NCI-H510A treated with DMSO at 0.1 percent for 48 hours (cell line): ENCODE measurements around the gene APH1A.
"Not testable (repeated sequence)": the region's sequence is repeated elsewhere in the genome, so short reads cannot be mapped to it uniquely, and the experiment has no call there.

Source experiments
- DNase-seq: peaks from one replicate; lab custom pipeline; 2025; lab: John Stamatoyannopoulos, UW

Gene APH1A

GRCh38 chr1:150268340-150268704, 494 bp downstream of the APH1A start:
- no peak for DNase-seq

- DNase-seq: no peak
These were observed 920 bp downstream of the APH1A start for GRCh38 chr1:150267896-150268295.

- DNase-seq: no peak
These were observed 5.3 kb downstream of the APH1A start for GRCh38 chr1:150263549-150263948.

GRCh38 chr1:150262388-150263320, 6.2 kb downstream of the APH1A start:
- DNase-seq: no peak

- no peak for DNase-seq
These were observed 7.4 kb downstream of the APH1A start for GRCh38 chr1:150261367-150261766.

GRCh38 chr1:150259758-150260669, 8.8 kb downstream of the APH1A start:
- DNase-seq: peak; percentile 89

- DNase-seq: no peak
These were observed 9.6 kb downstream of the APH1A start for GRCh38 chr1:150259217-150259616.

- no peak for DNase-seq
These were observed 10.9 kb downstream of the APH1A start, which contains the start of gene CA14 for GRCh38 chr1:150257624-150258585. Gene CA14 (plus strand): TSS chr1:150257774. CDS start chr1:150258129, 355 bp downstream.

GRCh38 chr1:150256554-150257341, 12.1 kb downstream of the APH1A start:
- DNase-seq: no peak

- no peak for DNase-seq
These were observed 12.6 kb downstream of the APH1A start for GRCh38 chr1:150256198-150256553.

GRCh38 chr1:150249936-150250335, 18.9 kb downstream of the APH1A start:
- no peak for DNase-seq

- DNase-seq: no peak
These were observed 25.8 kb downstream of the APH1A start for GRCh38 chr1:150243003-150243402.

- no peak for DNase-seq
These were observed 31.1 kb downstream of the APH1A start for GRCh38 chr1:150237746-150238145.

GRCh38 chr1:150237176-150237575, 31.6 kb downstream of the APH1A start:
- DNase-seq: not testable (repeated sequence)

GRCh38 chr1:150236614-150237100, 32.2 kb downstream of the APH1A start:
- DNase-seq: peak; percentile 86

- peak; percentile 99 for DNase-seq
These were observed 32.8 kb downstream of the APH1A start, which contains the start of gene ANP32E for GRCh38 chr1:150235852-150236613. Gene ANP32E (minus strand): TSS chr1:150236112. CDS start chr1:150235786, 326 bp downstream.

- DNase-seq: no peak
These were observed 33.4 kb downstream of the APH1A start for GRCh38 chr1:150235294-150235851.

- peak; percentile 48 for DNase-seq
These were observed 34.1 kb downstream of the APH1A start for GRCh38 chr1:150234566-150235293.

- DNase-seq: no peak
These were observed 34.6 kb downstream of the APH1A start for GRCh38 chr1:150234309-150234565.
